ENCODE measurements around the gene DDC.

The DDC gene

GRCh38 chr7:50564640-50565558 lies at the start of gene DDC:
TSS of gene DDC (minus strand) at chr7:50565405. CDS start at chr7:50544085, 21,320 bp downstream.
- DNase-seq (ENCODE audit: extremely low read depth in 1 of 2, low read depth in 1 of 2): no peak

GRCh38 chr7:50613473-50613872 lies 48.3 kb upstream of the DDC start:
- no peak for DNase-seq (ENCODE audit: extremely low read depth in 1 of 2, low read depth in 1 of 2)

- no peak for DNase-seq (ENCODE audit: extremely low read depth in 1 of 2, low read depth in 1 of 2)
These were observed 47.5 kb upstream of the DDC start for GRCh38 chr7:50612704-50613103.

GRCh38 chr7:50610521-50611277 lies 45.5 kb upstream of the DDC start:
- no peak for DNase-seq (ENCODE audit: extremely low read depth in 1 of 2, low read depth in 1 of 2)

- DNase-seq (ENCODE audit: extremely low read depth in 1 of 2, low read depth in 1 of 2): no peak
These were observed 43.1 kb upstream of the DDC start for GRCh38 chr7:50608196-50608906.

- no peak for DNase-seq (ENCODE audit: extremely low read depth in 1 of 2, low read depth in 1 of 2)
These were observed 42.4 kb upstream of the DDC start for GRCh38 chr7:50607524-50608125.

GRCh38 chr7:50605059-50605458 lies 39.9 kb upstream of the DDC start:
- DNase-seq (ENCODE audit: extremely low read depth in 1 of 2, low read depth in 1 of 2): no peak

GRCh38 chr7:50603287-50603686 lies 38.1 kb upstream of the DDC start:
- no peak for DNase-seq (ENCODE audit: extremely low read depth in 1 of 2, low read depth in 1 of 2)

GRCh38 chr7:50599385-50599784 lies 34.2 kb upstream of the DDC start:
- no peak for DNase-seq (ENCODE audit: extremely low read depth in 1 of 2, low read depth in 1 of 2)

- DNase-seq (ENCODE audit: extremely low read depth in 1 of 2, low read depth in 1 of 2): no peak
These were observed 33.5 kb upstream of the DDC start for GRCh38 chr7:50598460-50599343.

- no peak for DNase-seq (ENCODE audit: extremely low read depth in 1 of 2, low read depth in 1 of 2)
These were observed 31.3 kb upstream of the DDC start for GRCh38 chr7:50596484-50596883.

GRCh38 chr7:50595491-50596102 lies 30.4 kb upstream of the DDC start:
- no peak for DNase-seq (ENCODE audit: extremely low read depth in 1 of 2, low read depth in 1 of 2)

- DNase-seq (ENCODE audit: extremely low read depth in 1 of 2, low read depth in 1 of 2): no peak
These were observed 29.7 kb upstream of the DDC start for GRCh38 chr7:50594734-50595485.

- no peak for DNase-seq (ENCODE audit: extremely low read depth in 1 of 2, low read depth in 1 of 2)
These were observed 28.9 kb upstream of the DDC start for GRCh38 chr7:50594136-50594535.

- DNase-seq (ENCODE audit: extremely low read depth in 1 of 2, low read depth in 1 of 2): no peak
These were observed 27.7 kb upstream of the DDC start for GRCh38 chr7:50592940-50593339.

- DNase-seq (ENCODE audit: extremely low read depth in 1 of 2, low read depth in 1 of 2): no peak
These were observed 26.6 kb upstream of the DDC start for GRCh38 chr7:50591480-50592438.

GRCh38 chr7:50591098-50591479 lies 25.9 kb upstream of the DDC start:
- no peak for DNase-seq (ENCODE audit: extremely low read depth in 1 of 2, low read depth in 1 of 2)

- DNase-seq (ENCODE audit: extremely low read depth in 1 of 2, low read depth in 1 of 2): no peak
These were observed 25.3 kb upstream of the DDC start for GRCh38 chr7:50590535-50590934.

All from activated CD8-positive, alpha-beta memory T cell treated with anti-CD3 and anti-CD28 coated beads for 1 hour (primary cell).